ENCODE data around the gene SATB1. TPM values are rescaled to one million over a fixed set of nuclear protein-coding genes. Genes with fewer than 3 reads are reported as not detected.
A peak's percentile ranks its signal among the peaks of the same experiment; 100 is the strongest.
"Not testable (repeated sequence)": the region's sequence is repeated elsewhere in the genome, so short reads cannot be mapped to it uniquely, and the experiment has no call there.

Gene SATB1
- total RNA-seq, 6 experiments from 2014 or later, result 9.3 to 14.9 (median 12.0) TPM

GRCh38 chr3:18454766-18455165, 29.6 kb upstream of the SATB1 start:
- TF ChIP-seq POLR2A (IDR thresholded peaks at IDR 0.05) (no peak), CTCF (IDR thresholded peaks at IDR 0.05) (no peak)
- H3K4me3 ChIP-seq, result no peak overlapping the region
- no peaks in the 10 kb centered on the region for H3K36me3 ChIP-seq
- no peak for DNase-seq
- no peaks in the 10 kb centered on the region for H3K27me3 ChIP-seq
- H3K4me1 ChIP-seq, result no peaks in the 10 kb centered on the region
- H3K27ac ChIP-seq, result no peak overlapping the region
- ATAC-seq, result no peak
- no peaks in the 10 kb centered on the region for H3K9me3 ChIP-seq
- 75% methylated on average over 2 of the region's 2 CpGs for WGBS (ENCODE audit: insufficient coverage, low coverage, low lambda C conversion rate, missing lambda C conversion rate)
- intact Hi-C loops (cut with DNase I), result no loop called here

GRCh38 chr3:18449618-18450017, 24.5 kb upstream of the SATB1 start:
- DNase-seq; H3K4me3 ChIP-seq; H3K27me3 ChIP-seq; ATAC-seq; H3K4me1 ChIP-seq; H3K27ac ChIP-seq; H3K36me3 ChIP-seq; intact Hi-C loops (cut with DNase I); H3K9me3 ChIP-seq: not testable (repeated sequence)
- WGBS (ENCODE audit: insufficient coverage, low coverage, low lambda C conversion rate, missing lambda C conversion rate), result 78% methylated on average over 6 of the region's 6 CpGs

GRCh38 chr3:18447720-18448119, 22.6 kb upstream of the SATB1 start:
- Histone ChIP-seq H3K4me3 (no peak overlapping the region), H3K9me3 (no peaks in the 10 kb centered on the region), H3K36me3 (no peaks in the 10 kb centered on the region), H3K27ac (no peak overlapping the region), H3K4me1 (peaks cover 0 to 15% (median 3%) of the 10 kb centered on the region in 4 donors), H3K27me3 (peaks cover 0 to 6% of the 10 kb centered on the region in 2 donors)
- intact Hi-C loops (cut with DNase I), result no loop called here
- no peak for DNase-seq
- no peak for ATAC-seq
- TF ChIP-seq POLR2A (IDR thresholded peaks at IDR 0.05) (no peak), CTCF (IDR thresholded peaks at IDR 0.05) (no peak)

- Histone ChIP-seq H3K4me1 (peaks cover 0 to 15% (median 3%) of the 10 kb centered on the region in 4 donors), H3K4me3 (no peak overlapping the region), H3K36me3 (no peaks in the 10 kb centered on the region), H3K27me3 (peaks cover 0 to 6% of the 10 kb centered on the region in 2 donors), H3K27ac (no peak overlapping the region), H3K9me3 (no peaks in the 10 kb centered on the region)
- WGBS (ENCODE audit: insufficient coverage, low coverage, low lambda C conversion rate, missing lambda C conversion rate), result 13% methylated on average over 7 of the region's 7 CpGs
- DNase-seq (no peak), ATAC-seq (no peak)
- intact Hi-C loops (cut with DNase I), result no loop called here
- TF ChIP-seq POLR2A (IDR thresholded peaks at IDR 0.05) (no peak), CTCF (IDR thresholded peaks at IDR 0.05) (no peak)
These were observed 21.1 kb upstream of the SATB1 start for GRCh38 chr3:18446149-18446825.

GRCh38 chr3:18445401-18446148, 20.4 kb upstream of the SATB1 start:
- TF ChIP-seq POLR2A (IDR thresholded peaks at IDR 0.05) (no peak), CTCF (IDR thresholded peaks at IDR 0.05) (no peak)
- 3% methylated on average over 6 of the region's 33 CpGs for WGBS (ENCODE audit: insufficient coverage, low coverage, low lambda C conversion rate, missing lambda C conversion rate)
- peaks cover 0 to 15% (median 3%) of the 10 kb centered on the region in 4 donors for H3K4me1 ChIP-seq
- H3K27me3 ChIP-seq, result peaks cover 0 to 6% of the 10 kb centered on the region in 2 donors
- H3K36me3 ChIP-seq, result no peaks in the 10 kb centered on the region
- no peaks in the 10 kb centered on the region for H3K9me3 ChIP-seq
- no peak overlapping the region for H3K27ac ChIP-seq
- ATAC-seq, result peak; percentile 3 to 30 (median 16)
- intact Hi-C loops (cut with DNase I), result no loop called here
- peak in 1 of 3 donors; percentile 58 for DNase-seq
- H3K4me3 ChIP-seq, result peak overlapping the region; percentile 30 to 54 (median 37)

Measured in right lobe of liver (tissue), 6 donors.